Fibroblast of lung (primary cell): ENCODE measurements around the gene LRGUK. TPM values are rescaled to one million over a fixed set of nuclear protein-coding genes. Genes with fewer than 3 reads are reported as not detected.

Experiments
- DNase-seq, 2 donors: peaks; one replicate each; pipeline versions ENCODE4 v3.0.0 to v3.0.0-alpha.2; 2010; ENCODE audit warnings: low read depth in 2 of 2
- H2AFZ ChIP-seq: 2 replicates; pipeline ENCODE4 v1.5.1; 2012; ENCODE audit warnings: low read length, control low read depth, inconsistent platforms
- H3K27ac ChIP-seq: 2 replicates; pipeline ENCODE4 v1.5.1; 2011; ENCODE audit warnings: low read length, control low read depth; ENCODE audit not compliant: insufficient read depth
- H3K27me3 ChIP-seq: 2 replicates; pipeline ENCODE4 v1.5.1; 2011; ENCODE audit warnings: mild to moderate bottlenecking, low read length; ENCODE audit not compliant: control insufficient read depth, insufficient read depth
- H3K36me3 ChIP-seq: 2 replicates; pipeline ENCODE4 v1.5.1; 2011; ENCODE audit warnings: low read length; ENCODE audit not compliant: control insufficient read depth, insufficient read depth
- H3K4me1 ChIP-seq: 2 replicates; pipeline ENCODE4 v1.5.1; 2011; ENCODE audit warnings: low read length; ENCODE audit not compliant: control insufficient read depth, insufficient read depth; ENCODE audit errors: extremely low read depth
- H3K4me2 ChIP-seq: 2 replicates; pipeline ENCODE4 v1.5.1; 2011; ENCODE audit warnings: low read length, control low read depth; ENCODE audit not compliant: insufficient read depth; ENCODE audit errors: extremely low read depth
- H3K4me3 ChIP-seq, 4 experiments: fragments of 200-600 bp in 1 of 4; sonication (generic) in 1 of 4; replicated peaks in 1 of 4; 2 replicates each; pipeline ENCODE4 v1.5.1; 2011 to 2016; ENCODE audit warnings: low read length in 4 of 4, low read depth in 3 of 4, mild to moderate bottlenecking in 3 of 4, control low read depth in 2 of 4, inconsistent platforms in 1 of 4, mixed read lengths in 1 of 4; ENCODE audit not compliant: insufficient read depth in 1 of 4; ENCODE audit errors: control extremely low read depth in 1 of 4
- H3K79me2 ChIP-seq: 2 replicates; pipeline ENCODE4 v1.5.1; 2012; ENCODE audit warnings: mild to moderate bottlenecking, low read length, inconsistent platforms; ENCODE audit not compliant: control insufficient read depth, insufficient read depth
- H3K9ac ChIP-seq: 2 replicates; pipeline ENCODE4 v1.5.1; 2011; ENCODE audit warnings: mild to moderate bottlenecking, low read length, control low read depth; ENCODE audit not compliant: insufficient read depth
- H3K9me3 ChIP-seq: 2 replicates; pipeline ENCODE4 v1.5.1; 2012; ENCODE audit warnings: low read depth, low read length; ENCODE audit not compliant: control insufficient read depth, insufficient read depth
- H4K20me1 ChIP-seq: 2 replicates; pipeline ENCODE4 v1.5.1; 2011; ENCODE audit warnings: low read length; ENCODE audit not compliant: control insufficient read depth, insufficient read depth; ENCODE audit errors: extremely low read depth
- EZH2 ChIP-seq: IDR thresholded peaks from 2 replicates; pipeline ENCODE4 v1.5.1; 2012; ENCODE audit warnings: low read length, control low read depth, mild to moderate bottlenecking; ENCODE audit errors: missing control alignments
- polyA plus RNA-seq, 2 donors: library from polyadenylated mRNA; depleted of rRNA in 1 of 2; stranded (reverse) in 1 of 2; unstranded in 1 of 2; fragments of >200 nt; gene quantifications; 2 replicates each; pipeline ENCODE4 v1.2.1, GENCODE V29; 2011 to 2012; ENCODE audit warnings: missing spikeins in 1 of 2
- total RNA-seq: library from RNA; depleted of rRNA; stranded (reverse); fragments of >200 nt; gene quantifications from 2 replicates; pipeline ENCODE4 v1.2.1, GENCODE V29; 2014
- TF ChIP-seq, protein P1 (sequence below), 2 donors: IDR thresholded peaks in 1 of 2; conservative IDR thresholded peaks in 1 of 2; 1 replicate in 1 of 2; 2 replicates in 1 of 2; pipeline ENCODE4 v1.5.1; 2011 to 2012; ENCODE audit warnings: low read length in 2 of 2, control low read depth in 1 of 2, inconsistent platforms in 1 of 2, low read depth in 1 of 2, mild to moderate bottlenecking in 1 of 2

LRGUK gene
- total and polyA plus RNA-seq, 2 donors (not counting 1 experiment from before 2014, with no cell fraction given), result 0.08 to 0.17 TPM

DNA sequence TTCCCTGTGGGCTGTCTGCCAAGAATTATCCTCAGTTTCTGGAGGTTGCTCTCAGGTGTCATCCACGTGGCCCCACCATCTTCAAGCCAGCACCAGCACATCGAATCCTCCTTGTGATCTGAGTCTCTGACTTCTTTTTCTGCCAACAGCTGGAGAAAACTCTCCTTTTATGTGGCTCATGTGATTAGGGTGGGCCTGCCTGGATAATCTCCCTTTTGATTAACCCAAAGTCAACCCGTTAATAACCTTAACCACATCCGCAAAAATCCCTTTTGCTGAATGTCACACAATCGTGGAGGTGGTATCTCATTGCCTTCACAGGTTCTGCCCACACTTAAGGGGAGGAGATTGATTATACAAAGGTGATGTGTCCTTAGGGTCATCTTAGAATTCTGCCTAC is 73.8 kb downstream of the LRGUK start:
- H3K9ac ChIP-seq, result no peak overlapping the region
- no peak overlapping the region for H3K4me3 ChIP-seq
- no peak overlapping the region for H3K27ac ChIP-seq
- no peaks in the 10 kb centered on the region for H3K27me3 ChIP-seq
- no peaks in the 10 kb centered on the region for H3K36me3 ChIP-seq
- H3K9me3 ChIP-seq, result no peaks in the 10 kb centered on the region
- no peaks in the 10 kb centered on the region for H3K4me1 ChIP-seq
- no peaks in the 10 kb centered on the region for H4K20me1 ChIP-seq
- no peak for DNase-seq
- no peak overlapping the region for H2AFZ ChIP-seq
- no peak overlapping the region for H3K4me2 ChIP-seq
- TF ChIP-seq EZH2, result no peak
- TF ChIP-seq, protein P1, sequence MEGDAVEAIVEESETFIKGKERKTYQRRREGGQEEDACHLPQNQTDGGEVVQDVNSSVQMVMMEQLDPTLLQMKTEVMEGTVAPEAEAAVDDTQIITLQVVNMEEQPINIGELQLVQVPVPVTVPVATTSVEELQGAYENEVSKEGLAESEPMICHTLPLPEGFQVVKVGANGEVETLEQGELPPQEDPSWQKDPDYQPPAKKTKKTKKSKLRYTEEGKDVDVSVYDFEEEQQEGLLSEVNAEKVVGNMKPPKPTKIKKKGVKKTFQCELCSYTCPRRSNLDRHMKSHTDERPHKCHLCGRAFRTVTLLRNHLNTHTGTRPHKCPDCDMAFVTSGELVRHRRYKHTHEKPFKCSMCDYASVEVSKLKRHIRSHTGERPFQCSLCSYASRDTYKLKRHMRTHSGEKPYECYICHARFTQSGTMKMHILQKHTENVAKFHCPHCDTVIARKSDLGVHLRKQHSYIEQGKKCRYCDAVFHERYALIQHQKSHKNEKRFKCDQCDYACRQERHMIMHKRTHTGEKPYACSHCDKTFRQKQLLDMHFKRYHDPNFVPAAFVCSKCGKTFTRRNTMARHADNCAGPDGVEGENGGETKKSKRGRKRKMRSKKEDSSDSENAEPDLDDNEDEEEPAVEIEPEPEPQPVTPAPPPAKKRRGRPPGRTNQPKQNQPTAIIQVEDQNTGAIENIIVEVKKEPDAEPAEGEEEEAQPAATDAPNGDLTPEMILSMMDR (conservative IDR thresholded peaks at IDR 0.05 in 1 of 2, IDR thresholded peaks at IDR 0.05 in 1 of 2; ENCODE audit: low read depth in 1 of 2, low read length in 2 of 2), result no peak
- no peaks in the 10 kb centered on the region for H3K79me2 ChIP-seq

DNA sequence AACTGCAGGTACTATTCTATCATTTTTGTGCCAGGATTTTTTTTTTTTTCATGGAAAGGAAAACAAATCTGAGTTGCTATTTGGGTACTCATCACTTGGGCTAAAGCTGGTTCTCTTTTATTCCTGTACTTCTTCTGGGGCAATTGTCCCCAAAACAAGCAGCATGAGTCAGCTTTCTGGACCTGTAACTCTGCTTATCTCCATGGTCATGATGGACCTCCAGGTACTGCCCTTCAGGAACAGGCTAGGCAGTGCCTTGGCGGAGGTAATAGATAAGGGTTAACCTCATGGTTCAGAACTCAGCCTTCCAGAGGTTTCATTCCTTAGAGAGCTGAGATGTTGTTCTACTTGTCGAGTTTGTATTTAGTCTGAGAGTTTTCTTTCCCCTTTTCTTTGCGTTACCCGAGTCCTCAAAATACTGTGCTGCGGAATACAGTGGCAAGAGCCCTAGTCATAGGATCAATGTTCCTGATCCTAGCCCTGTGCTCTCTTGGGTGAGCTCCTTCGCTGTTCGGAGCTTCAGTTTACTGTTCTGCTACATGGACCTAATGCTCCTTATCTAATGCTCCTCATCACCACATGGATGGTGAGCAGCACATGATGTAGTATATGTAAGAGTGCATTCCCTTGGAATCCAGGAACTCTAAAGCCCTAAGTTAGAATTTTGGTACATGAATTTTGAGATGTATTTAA is 74.6 kb downstream of the LRGUK start:
- Histone ChIP-seq H3K4me2 (no peak overlapping the region), H4K20me1 (no peaks in the 10 kb centered on the region), H3K27me3 (no peaks in the 10 kb centered on the region), H3K36me3 (no peaks in the 10 kb centered on the region), H3K4me3 (no peak overlapping the region), H3K9ac (no peak overlapping the region), H3K9me3 (no peaks in the 10 kb centered on the region), H3K4me1 (no peaks in the 10 kb centered on the region), H3K79me2 (no peaks in the 10 kb centered on the region), H2AFZ (no peak overlapping the region), H3K27ac (no peak overlapping the region)
- no peak for DNase-seq
- TF ChIP-seq, protein P1 (conservative IDR thresholded peaks at IDR 0.05 in 1 of 2, IDR thresholded peaks at IDR 0.05 in 1 of 2; ENCODE audit: low read depth in 1 of 2, low read length in 2 of 2), result no peak
- TF ChIP-seq EZH2, result no peak

DNA sequence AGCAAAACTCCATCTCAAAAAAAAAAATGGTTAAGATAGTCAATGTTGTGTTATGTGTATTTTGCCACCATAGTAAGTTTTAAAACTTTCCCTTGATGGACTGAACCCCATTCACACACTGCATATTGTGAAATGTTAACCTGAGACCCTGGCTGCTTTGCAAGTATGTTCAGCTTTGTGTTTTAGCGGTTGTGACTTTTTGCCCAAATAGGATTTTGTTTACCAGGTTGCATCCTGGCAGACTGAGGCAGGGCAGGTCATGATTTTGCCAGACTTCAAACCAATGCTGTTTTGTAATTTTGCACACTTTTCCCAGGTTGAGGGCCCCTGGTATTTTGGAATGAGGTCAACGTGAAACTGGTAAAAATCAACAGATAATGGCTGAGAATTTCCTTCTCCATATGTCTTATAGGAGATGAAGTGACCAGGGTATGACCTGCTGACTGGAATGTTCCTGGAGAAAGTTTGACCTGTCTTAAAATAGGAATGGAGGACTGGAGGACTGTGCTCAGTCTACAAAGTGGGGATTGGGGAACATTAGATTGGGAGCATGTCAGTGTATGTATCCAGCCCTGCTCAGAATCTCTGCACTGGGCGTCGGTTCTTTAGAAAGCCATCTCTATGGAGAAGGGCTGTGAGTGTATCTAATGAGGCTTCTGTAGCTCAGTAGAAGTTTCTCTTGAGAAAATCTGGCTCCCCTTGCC is 76.2 kb downstream of the LRGUK start:
- Histone ChIP-seq H3K9ac (no peak overlapping the region), H3K9me3 (no peaks in the 10 kb centered on the region), H3K79me2 (no peaks in the 10 kb centered on the region), H3K36me3 (no peaks in the 10 kb centered on the region), H3K4me3 (no peak overlapping the region), H3K4me1 (no peaks in the 10 kb centered on the region), H2AFZ (no peak overlapping the region), H3K27ac (no peak overlapping the region), H4K20me1 (no peaks in the 10 kb centered on the region), H3K27me3 (no peaks in the 10 kb centered on the region), H3K4me2 (no peak overlapping the region)
- no peak for TF ChIP-seq EZH2
- TF ChIP-seq, protein P1 (conservative IDR thresholded peaks at IDR 0.05 in 1 of 2, IDR thresholded peaks at IDR 0.05 in 1 of 2; ENCODE audit: low read depth in 1 of 2, low read length in 2 of 2), result no peak
- no peak for DNase-seq
